HL-60 (cell line): Measurements from ENCODE around the gene ACE.

Experiments used
- GABPA ChIP-seq: IDR thresholded peaks from 2 replicates; pipeline ENCODE4 v1.6.1; 2012; ENCODE audit warnings: low read depth
- POLR2AphosphoS5 ChIP-seq: IDR thresholded peaks from 2 replicates; pipeline ENCODE4 v1.6.1; 2012; ENCODE audit warnings: low read depth
- SPI1 ChIP-seq: IDR thresholded peaks from 2 replicates; pipeline ENCODE4 v1.6.1; 2012; ENCODE audit warnings: low read depth, mild to moderate bottlenecking, borderline replicate concordance
- TF ChIP-seq, protein P1 (sequence below): IDR thresholded peaks from one replicate; pipeline ENCODE4 v1.5.1; 2011; ENCODE audit warnings: low read length, control low read depth, inconsistent platforms; ENCODE audit not compliant: insufficient read depth
- TF ChIP-seq, protein P2 (sequence below): IDR thresholded peaks from 2 replicates; pipeline ENCODE4 v1.6.1; 2012; ENCODE audit warnings: low read depth; ENCODE audit not compliant: insufficient replicate concordance

DNA sequence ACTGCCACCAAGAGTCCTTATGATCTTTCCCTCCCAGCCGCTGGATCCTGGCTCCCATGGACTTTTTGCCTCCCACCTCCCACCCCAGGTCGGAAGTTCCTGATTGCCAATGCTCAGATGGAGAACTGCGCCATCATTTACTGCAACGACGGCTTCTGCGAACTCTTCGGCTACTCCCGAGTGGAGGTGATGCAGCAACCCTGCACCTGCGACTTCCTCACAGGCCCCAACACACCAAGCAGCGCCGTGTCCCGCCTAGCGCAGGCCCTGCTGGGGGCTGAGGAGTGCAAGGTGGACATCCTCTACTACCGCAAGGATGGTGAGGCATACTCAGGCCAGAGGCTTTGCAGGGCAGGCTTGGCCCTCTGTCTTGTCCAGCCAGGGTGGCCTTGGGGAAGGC, 47.2 kb downstream of the ACE start:
- TF ChIP-seq GABPA: no peak
- TF ChIP-seq, protein P1, sequence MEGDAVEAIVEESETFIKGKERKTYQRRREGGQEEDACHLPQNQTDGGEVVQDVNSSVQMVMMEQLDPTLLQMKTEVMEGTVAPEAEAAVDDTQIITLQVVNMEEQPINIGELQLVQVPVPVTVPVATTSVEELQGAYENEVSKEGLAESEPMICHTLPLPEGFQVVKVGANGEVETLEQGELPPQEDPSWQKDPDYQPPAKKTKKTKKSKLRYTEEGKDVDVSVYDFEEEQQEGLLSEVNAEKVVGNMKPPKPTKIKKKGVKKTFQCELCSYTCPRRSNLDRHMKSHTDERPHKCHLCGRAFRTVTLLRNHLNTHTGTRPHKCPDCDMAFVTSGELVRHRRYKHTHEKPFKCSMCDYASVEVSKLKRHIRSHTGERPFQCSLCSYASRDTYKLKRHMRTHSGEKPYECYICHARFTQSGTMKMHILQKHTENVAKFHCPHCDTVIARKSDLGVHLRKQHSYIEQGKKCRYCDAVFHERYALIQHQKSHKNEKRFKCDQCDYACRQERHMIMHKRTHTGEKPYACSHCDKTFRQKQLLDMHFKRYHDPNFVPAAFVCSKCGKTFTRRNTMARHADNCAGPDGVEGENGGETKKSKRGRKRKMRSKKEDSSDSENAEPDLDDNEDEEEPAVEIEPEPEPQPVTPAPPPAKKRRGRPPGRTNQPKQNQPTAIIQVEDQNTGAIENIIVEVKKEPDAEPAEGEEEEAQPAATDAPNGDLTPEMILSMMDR: no peak
- no peak for TF ChIP-seq POLR2AphosphoS5
- TF ChIP-seq, protein P2, sequence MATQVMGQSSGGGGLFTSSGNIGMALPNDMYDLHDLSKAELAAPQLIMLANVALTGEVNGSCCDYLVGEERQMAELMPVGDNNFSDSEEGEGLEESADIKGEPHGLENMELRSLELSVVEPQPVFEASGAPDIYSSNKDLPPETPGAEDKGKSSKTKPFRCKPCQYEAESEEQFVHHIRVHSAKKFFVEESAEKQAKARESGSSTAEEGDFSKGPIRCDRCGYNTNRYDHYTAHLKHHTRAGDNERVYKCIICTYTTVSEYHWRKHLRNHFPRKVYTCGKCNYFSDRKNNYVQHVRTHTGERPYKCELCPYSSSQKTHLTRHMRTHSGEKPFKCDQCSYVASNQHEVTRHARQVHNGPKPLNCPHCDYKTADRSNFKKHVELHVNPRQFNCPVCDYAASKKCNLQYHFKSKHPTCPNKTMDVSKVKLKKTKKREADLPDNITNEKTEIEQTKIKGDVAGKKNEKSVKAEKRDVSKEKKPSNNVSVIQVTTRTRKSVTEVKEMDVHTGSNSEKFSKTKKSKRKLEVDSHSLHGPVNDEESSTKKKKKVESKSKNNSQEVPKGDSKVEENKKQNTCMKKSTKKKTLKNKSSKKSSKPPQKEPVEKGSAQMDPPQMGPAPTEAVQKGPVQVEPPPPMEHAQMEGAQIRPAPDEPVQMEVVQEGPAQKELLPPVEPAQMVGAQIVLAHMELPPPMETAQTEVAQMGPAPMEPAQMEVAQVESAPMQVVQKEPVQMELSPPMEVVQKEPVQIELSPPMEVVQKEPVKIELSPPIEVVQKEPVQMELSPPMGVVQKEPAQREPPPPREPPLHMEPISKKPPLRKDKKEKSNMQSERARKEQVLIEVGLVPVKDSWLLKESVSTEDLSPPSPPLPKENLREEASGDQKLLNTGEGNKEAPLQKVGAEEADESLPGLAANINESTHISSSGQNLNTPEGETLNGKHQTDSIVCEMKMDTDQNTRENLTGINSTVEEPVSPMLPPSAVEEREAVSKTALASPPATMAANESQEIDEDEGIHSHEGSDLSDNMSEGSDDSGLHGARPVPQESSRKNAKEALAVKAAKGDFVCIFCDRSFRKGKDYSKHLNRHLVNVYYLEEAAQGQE: no peak
- TF ChIP-seq SPI1: no peak
